HG02885 (cell line): ENCODE results near the gene TP53AIP1.
A peak's percentile ranks its signal among the peaks of the same experiment; 100 is the strongest.

Experiments
- ATAC-seq: cut with Tn5 transposase; IDR thresholded peaks from one replicate; pipeline ENCODE4 v1.9.1; 2021; ENCODE audit warnings: mild to moderate bottlenecking; ENCODE audit not compliant: unreplicated experiment, poor library complexity

TP53AIP1 gene

GRCh38 chr11:128908391-128909246 lies 34.1 kb downstream of the TP53AIP1 start:
- no peak for ATAC-seq

GRCh38 chr11:128907585-128907984 lies 35.1 kb downstream of the TP53AIP1 start:
- ATAC-seq = no peak

- no peak for ATAC-seq
Measured at GRCh38 chr11:128906185-128907050, 36.3 kb downstream of the TP53AIP1 start.

GRCh38 chr11:128905345-128906184 lies 37.1 kb downstream of the TP53AIP1 start:
- ATAC-seq = peak; percentile 36

- ATAC-seq = peak; percentile 51
Measured at GRCh38 chr11:128904656-128905344, 37.9 kb downstream of the TP53AIP1 start.

GRCh38 chr11:128904303-128904655 lies 38.4 kb downstream of the TP53AIP1 start:
- no peak for ATAC-seq

- no peak for ATAC-seq
Measured at GRCh38 chr11:128903248-128904061, 39.2 kb downstream of the TP53AIP1 start.

- ATAC-seq = no peak
Measured at GRCh38 chr11:128902515-128903066, 40.1 kb downstream of the TP53AIP1 start.

- ATAC-seq = no peak
Measured at GRCh38 chr11:128901653-128902514, 40.8 kb downstream of the TP53AIP1 start.

GRCh38 chr11:128900468-128900867 lies 42.2 kb downstream of the TP53AIP1 start:
- no peak for ATAC-seq

GRCh38 chr11:128898580-128899344 lies 43.9 kb downstream of the TP53AIP1 start:
- no peak for ATAC-seq

GRCh38 chr11:128897826-128898225 lies 44.8 kb downstream of the TP53AIP1 start:
- no peak for ATAC-seq

GRCh38 chr11:128896356-128896755 lies 46.3 kb downstream of the TP53AIP1 start:
- no peak for ATAC-seq

- no peak for ATAC-seq
Measured at GRCh38 chr11:128895526-128895925, 47.1 kb downstream of the TP53AIP1 start.

GRCh38 chr11:128894685-128895084 lies 48.0 kb downstream of the TP53AIP1 start:
- no peak for ATAC-seq

- ATAC-seq = no peak
Measured at GRCh38 chr11:128894286-128894681, 48.4 kb downstream of the TP53AIP1 start.
